Thoracic aorta (tissue), 2 donors: ENCODE results near the gene SLC6A3. TPM values are rescaled to one million over a fixed set of nuclear protein-coding genes. Genes with fewer than 3 reads are reported as not detected.

Source experiments
- ATAC-seq: fragments of 150-250 bp; one replicate; pipeline ENCODE4 v1.8.0; 2017; ENCODE audit warnings: low read depth; ENCODE audit not compliant: insufficient number of reproducible peaks, low FRiP score
- DNase-seq: peaks from one replicate; pipeline ENCODE4 v3.0.0-alpha.2; 2020; ENCODE audit warnings: low spot score
- H3K27ac ChIP-seq, 2 donors: fragments of 200-600 bp; sonication (generic); 1 replicate in 1 of 2; 2 replicates in 1 of 2; pipeline ENCODE4 v1.5.1; 2016; ENCODE audit warnings: mild to moderate bottlenecking in 2 of 2, moderate library complexity in 2 of 2
- H3K27me3 ChIP-seq: fragments of 200-600 bp; sonication (generic); replicated peaks from 2 replicates; pipeline ENCODE4 v1.6.0; 2016; ENCODE audit warnings: mild to moderate bottlenecking; ENCODE audit not compliant: insufficient read depth
- H3K36me3 ChIP-seq: fragments of 200-600 bp; sonication (generic); one replicate; pipeline ENCODE4 v1.5.1; 2016
- H3K4me1 ChIP-seq, 2 donors: fragments of 200-600 bp; sonication (generic); 1 replicate in 1 of 2; 2 replicates in 1 of 2; pipeline versions ENCODE4 v1.5.1 to v1.6.0; 2016; ENCODE audit warnings: low read depth in 2 of 2, mild to moderate bottlenecking in 1 of 2; ENCODE audit not compliant: control insufficient read depth in 1 of 2
- H3K4me3 ChIP-seq: fragments of 200-600 bp; sonication (generic); 2 replicates; pipeline ENCODE4 v1.5.1; 2016; ENCODE audit warnings: mild to moderate bottlenecking
- H3K9me3 ChIP-seq: fragments of 200-600 bp; sonication (generic); 2 replicates; pipeline ENCODE4 v1.5.1; 2016
- CTCF ChIP-seq: fragments of 200-600 bp; sonication (generic); IDR thresholded peaks from one replicate; pipeline ENCODE4 v1.5.1; 2019; ENCODE audit warnings: antibody characterized with exemption
- total RNA-seq, 2 donors: library from RNA; depleted of rRNA; stranded (reverse); fragments of >200 nt; gene quantifications; one replicate each; pipeline versions ENCODE4 v1.1.0 to v1.2.3, GENCODE V29; 2016

The SLC6A3 gene
- total RNA-seq, 2 donors from 2014 or later: 0.14 TPM; not detected in 1

- H3K4me1 ChIP-seq: peaks cover 14 to 23% of the 10 kb centered on the region in 2 donors
- no peak overlapping the region for H3K4me3 ChIP-seq
- TF ChIP-seq CTCF: no peak
- H3K36me3 ChIP-seq: no peaks in the 10 kb centered on the region
- no peak overlapping the region for H3K27ac ChIP-seq
- H3K27me3 ChIP-seq: no peaks in the 10 kb centered on the region
- ATAC-seq (no peak), DNase-seq (no peak)
- no peaks in the 10 kb centered on the region for H3K9me3 ChIP-seq
These were observed 97.7 kb downstream of the SLC6A3 start for GRCh38 chr5:1347571-1347970.

- Histone ChIP-seq H3K27me3 (no peaks in the 10 kb centered on the region), H3K27ac (no peak overlapping the region), H3K36me3 (no peaks in the 10 kb centered on the region), H3K4me1 (peaks cover 14 to 23% of the 10 kb centered on the region in 2 donors), H3K4me3 (no peak overlapping the region), H3K9me3 (no peaks in the 10 kb centered on the region)
- no peak for ATAC-seq
- DNase-seq: no peak
- no peak for TF ChIP-seq CTCF
These were observed 98.4 kb downstream of the SLC6A3 start for GRCh38 chr5:1346627-1347440.

GRCh38 chr5:1345876-1346626 is 99.2 kb downstream of the SLC6A3 start:
- no peak overlapping the region for H3K27ac ChIP-seq
- no peak for TF ChIP-seq CTCF
- no peaks in the 10 kb centered on the region for H3K9me3 ChIP-seq
- H3K4me3 ChIP-seq: peak overlapping the region; percentile 100
- ATAC-seq (no peak), DNase-seq (no peak)
- H3K36me3 ChIP-seq: peaks cover 6% of the 10 kb centered on the region
- peaks cover 14 to 23% of the 10 kb centered on the region in 2 donors for H3K4me1 ChIP-seq
- no peaks in the 10 kb centered on the region for H3K27me3 ChIP-seq

- peak within 1 kb of the TSS; percentile 100 for H3K4me3 ChIP-seq
- ATAC-seq (peak; percentile 70), DNase-seq (peak; percentile 24)
- H3K9me3 ChIP-seq: no peaks in the 10 kb centered on the region
- no peaks in the 10 kb centered on the region for H3K27me3 ChIP-seq
- H3K4me1 ChIP-seq: peaks cover 14 to 23% of the 10 kb centered on the region in 2 donors
- peaks cover 14% of the 10 kb centered on the region for H3K36me3 ChIP-seq
- no peak for TF ChIP-seq CTCF
- peak within 1 kb of the TSS; percentile 77 to 81 for H3K27ac ChIP-seq
These were observed 100.0 kb downstream of the SLC6A3 start, which contains the start of gene CLPTM1L for GRCh38 chr5:1344975-1345838. Gene CLPTM1L, minus strand, starts transcription at chr5:1345099. Its CDS starts 258 bp downstream, at chr5:1344841.
